GM12873 (cell line): ENCODE results near the gene PIN4.

ENCODE experiments used
- CTCF ChIP-seq: IDR thresholded peaks from 2 replicates; pipeline ENCODE4 v1.5.1; 2012; ENCODE audit warnings: low read depth, mild to moderate bottlenecking, moderate library complexity, low read length, control low read depth; ENCODE audit not compliant: insufficient read depth; ENCODE audit errors: missing control alignments

Gene PIN4

GRCh38 chrX:72203421-72203820, 21.9 kb downstream of the PIN4 start:
- no peak for TF ChIP-seq CTCF

GRCh38 chrX:72205706-72206105, 24.1 kb downstream of the PIN4 start:
- TF ChIP-seq CTCF = no peak

GRCh38 chrX:72207366-72207765, 25.8 kb downstream of the PIN4 start:
- no peak for TF ChIP-seq CTCF

GRCh38 chrX:72208126-72208800, 26.7 kb downstream of the PIN4 start:
- TF ChIP-seq CTCF = no peak

GRCh38 chrX:72216973-72217372, 35.4 kb downstream of the PIN4 start:
- TF ChIP-seq CTCF = no peak

- TF ChIP-seq CTCF = no peak
These were observed 48.7 kb downstream of the PIN4 start for GRCh38 chrX:72230290-72230689.

- TF ChIP-seq CTCF = no peak
These were observed 55.3 kb downstream of the PIN4 start for GRCh38 chrX:72236841-72237240.

- no peak for TF ChIP-seq CTCF
These were observed 56.6 kb downstream of the PIN4 start for GRCh38 chrX:72238183-72238582.
